ENCODE data around the gene SRBD1. TPM values are rescaled to one million over a fixed set of nuclear protein-coding genes. Genes with fewer than 3 reads are reported as not detected.

SRBD1 gene
- total and polyA plus RNA-seq, 2 donors = 7.2 to 48.3 TPM

DNA sequence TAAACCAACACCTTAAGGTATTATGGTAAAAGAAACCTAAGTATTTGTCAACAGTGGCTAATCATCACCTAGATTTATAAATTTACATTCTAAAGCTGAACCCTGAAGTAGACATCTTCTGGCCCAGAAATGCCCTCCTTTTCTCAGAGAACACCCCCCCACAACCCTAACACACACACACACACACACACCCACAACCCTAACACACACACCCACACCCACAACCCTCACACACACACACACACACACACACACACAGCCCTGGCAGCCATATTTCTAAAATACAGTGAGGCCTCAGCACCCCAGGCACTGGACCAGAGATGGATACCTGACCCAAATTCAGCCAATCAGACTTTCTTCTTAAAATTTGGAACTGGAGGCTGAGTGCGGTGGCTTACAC, 14.3 kb downstream of the SRBD1 start:
- whole genome bisulfite sequencing = 96% methylated on average over 1 of the region's 1 CpG
- Histone ChIP-seq H3K36me3 (ENCODE audit: insufficient read depth) (peaks cover 11% of the 10 kb centered on the region), H3K4me3 (ENCODE audit: low read depth, low read length) (no peak overlapping the region)

GRCh38 chr2:45595721-45596435, 15.2 kb downstream of the SRBD1 start:
- 81% methylated on average over 4 of the region's 4 CpGs for WGBS
- no peaks in the 10 kb centered on the region for H3K4me1 ChIP-seq (ENCODE audit: insufficient read depth)
- no peak for DNase-seq (ENCODE audit: extremely low spot score)
- no peak overlapping the region for H3K4me3 ChIP-seq (ENCODE audit: low read depth, low read length)
- H3K27ac ChIP-seq (ENCODE audit: low read depth) = no peak overlapping the region
- peaks cover 11% of the 10 kb centered on the region for H3K36me3 ChIP-seq (ENCODE audit: insufficient read depth)

More for the DNA sequence above, 14.3 kb downstream of the SRBD1 start:
- DNase-seq (ENCODE audit: extremely low spot score) = no peak
- Histone ChIP-seq H3K27ac (ENCODE audit: low read depth) (no peak overlapping the region), H3K4me1 (ENCODE audit: insufficient read depth) (no peaks in the 10 kb centered on the region)

GRCh38 chr2:45591073-45591472, 20.0 kb downstream of the SRBD1 start:
- 88% methylated on average over 1 of the region's 1 CpG for WGBS
- H3K4me3 ChIP-seq (ENCODE audit: low read depth, low read length) = no peak overlapping the region
- no peaks in the 10 kb centered on the region for H3K4me1 ChIP-seq (ENCODE audit: insufficient read depth)

DNA sequence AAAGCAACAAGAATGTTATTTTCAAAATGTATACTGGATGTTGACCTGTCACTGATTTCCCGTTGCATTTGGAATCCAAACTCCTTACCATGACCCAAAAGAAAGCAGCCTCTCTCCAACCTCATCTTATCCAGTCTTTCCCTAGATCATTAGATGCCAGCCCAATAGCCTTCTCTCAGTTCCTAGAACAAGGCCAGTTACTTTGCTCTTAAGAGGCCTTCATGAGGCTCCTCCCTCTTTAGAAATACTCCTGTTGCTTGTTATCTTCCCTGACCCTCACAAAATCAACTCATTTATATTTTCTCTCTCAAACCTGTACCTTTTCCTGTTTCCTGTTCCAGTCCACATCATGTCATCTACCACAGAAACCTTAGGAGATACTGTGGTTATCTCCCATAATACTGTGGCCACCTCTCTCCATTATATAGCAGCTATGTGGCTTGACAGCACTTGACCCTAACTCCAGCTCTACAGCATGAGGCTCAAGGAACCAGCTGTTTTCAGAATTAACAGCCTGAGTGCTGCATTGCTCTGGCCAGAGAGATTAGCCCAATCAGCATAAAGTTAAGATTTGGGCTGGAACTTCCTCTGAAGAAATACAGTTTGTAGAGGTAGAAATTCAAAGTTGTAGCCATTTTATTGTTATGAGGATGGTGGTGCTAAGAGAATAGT, 22.8 kb downstream of the SRBD1 start:
- H3K27ac ChIP-seq (ENCODE audit: low read depth) = no peak overlapping the region
- no peak overlapping the region for H3K4me3 ChIP-seq (ENCODE audit: low read depth, low read length)
- no peak for DNase-seq (ENCODE audit: extremely low spot score)
- WGBS = 92% methylated on average over 1 of the region's 1 CpG
- no peaks in the 10 kb centered on the region for H3K4me1 ChIP-seq (ENCODE audit: insufficient read depth)
- peaks cover 2% of the 10 kb centered on the region for H3K36me3 ChIP-seq (ENCODE audit: insufficient read depth)

More at GRCh38 chr2:45591073-45591472, 20.0 kb downstream of the SRBD1 start:
- Histone ChIP-seq H3K27ac (ENCODE audit: low read depth) (no peak overlapping the region), H3K36me3 (ENCODE audit: insufficient read depth) (no peaks in the 10 kb centered on the region)
- DNase-seq (ENCODE audit: extremely low spot score) = no peak

- no peak overlapping the region for H3K4me3 ChIP-seq (ENCODE audit: low read depth, low read length)
- over 99% methylated on average over 5 of the region's 5 CpGs for WGBS
- H3K36me3 ChIP-seq (ENCODE audit: insufficient read depth) = peaks cover 2% of the 10 kb centered on the region
- H3K27ac ChIP-seq (ENCODE audit: low read depth) = no peak overlapping the region
- DNase-seq (ENCODE audit: extremely low spot score) = no peak
- no peaks in the 10 kb centered on the region for H3K4me1 ChIP-seq (ENCODE audit: insufficient read depth)
Measured at GRCh38 chr2:45586600-45586999, 24.5 kb downstream of the SRBD1 start.

GRCh38 chr2:45585267-45585861, 25.7 kb downstream of the SRBD1 start:
- DNase-seq (ENCODE audit: extremely low spot score) = no peak
- 46% methylated on average over 5 of the region's 5 CpGs for WGBS
- H3K4me3 ChIP-seq (ENCODE audit: low read depth, low read length) = no peak overlapping the region
- no peaks in the 10 kb centered on the region for H3K4me1 ChIP-seq (ENCODE audit: insufficient read depth)
- no peak overlapping the region for H3K27ac ChIP-seq (ENCODE audit: low read depth)
- peaks cover 2% of the 10 kb centered on the region for H3K36me3 ChIP-seq (ENCODE audit: insufficient read depth)

DNA sequence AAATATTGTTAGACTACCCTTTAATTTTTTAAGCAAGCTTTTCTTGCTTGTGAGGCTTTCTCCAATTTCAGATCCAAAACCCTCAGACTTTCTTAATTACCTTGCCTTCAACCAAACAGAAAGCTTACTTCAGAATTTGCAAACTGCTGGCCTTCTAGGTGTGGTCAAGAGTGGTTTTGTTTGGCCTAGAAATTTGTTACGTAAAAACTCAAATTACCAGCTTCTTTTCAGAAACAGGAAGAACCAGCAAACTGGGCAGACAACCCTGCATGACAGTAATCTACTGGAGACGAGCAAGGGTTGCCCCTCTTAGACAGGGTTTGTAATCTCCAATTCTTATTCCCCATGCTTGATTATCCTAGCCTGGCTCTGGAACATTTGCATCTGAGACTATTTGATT, 27.1 kb downstream of the SRBD1 start:
- Histone ChIP-seq H3K36me3 (ENCODE audit: insufficient read depth) (peaks cover 2% of the 10 kb centered on the region), H3K27ac (ENCODE audit: low read depth) (no peak overlapping the region), H3K4me1 (ENCODE audit: insufficient read depth) (no peaks in the 10 kb centered on the region), H3K4me3 (ENCODE audit: low read depth, low read length) (no peak overlapping the region)
- 94% methylated on average over 2 of the region's 2 CpGs for WGBS
- no peak for DNase-seq (ENCODE audit: extremely low spot score)

GRCh38 chr2:45582522-45582921, 28.5 kb downstream of the SRBD1 start:
- Histone ChIP-seq H3K36me3 (ENCODE audit: insufficient read depth) (peaks cover 2% of the 10 kb centered on the region), H3K4me1 (ENCODE audit: insufficient read depth) (no peaks in the 10 kb centered on the region), H3K4me3 (ENCODE audit: low read depth, low read length) (no peak overlapping the region), H3K27ac (ENCODE audit: low read depth) (no peak overlapping the region)
- 93% methylated on average over 1 of the region's 1 CpG for WGBS
- no peak for DNase-seq (ENCODE audit: extremely low spot score)

DNA sequence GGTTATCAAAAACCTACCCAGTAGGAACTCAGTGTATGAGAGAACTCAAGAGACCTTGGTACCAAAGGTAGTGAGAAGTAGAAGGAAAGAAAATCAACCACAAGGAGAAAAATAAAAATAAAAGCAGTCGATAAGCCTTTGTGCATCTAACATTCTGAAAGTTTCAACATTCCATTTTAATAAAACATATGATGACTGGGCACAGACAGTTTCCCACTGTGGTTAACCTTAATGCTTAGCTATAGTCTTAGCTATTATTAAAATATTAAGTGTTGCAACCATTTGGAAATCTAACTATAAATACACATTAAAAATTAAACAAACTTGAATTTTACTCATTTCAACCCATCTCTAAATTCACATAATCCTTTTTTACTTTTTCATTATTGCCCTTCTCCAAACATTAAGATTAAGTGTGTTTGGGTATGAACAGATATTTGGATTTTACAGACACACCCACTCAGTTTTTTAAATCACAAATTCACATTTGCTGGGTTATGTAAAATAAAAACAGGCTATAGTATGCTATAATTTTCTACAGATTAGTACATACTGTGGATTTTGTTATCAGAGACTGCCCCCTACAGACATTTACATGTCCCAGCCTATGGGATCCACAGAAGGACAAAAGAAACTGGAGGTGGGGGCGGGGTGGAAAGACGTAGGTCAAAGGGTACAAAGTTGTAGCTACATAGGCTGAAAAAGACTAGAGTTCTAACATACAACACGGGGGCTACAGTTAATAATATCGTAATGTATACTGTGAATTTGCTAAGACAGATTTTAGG, 32.8 kb downstream of the SRBD1 start:
- Histone ChIP-seq H3K36me3 (ENCODE audit: insufficient read depth) (no peaks in the 10 kb centered on the region), H3K4me1 (ENCODE audit: insufficient read depth) (no peaks in the 10 kb centered on the region), H3K4me3 (ENCODE audit: low read depth, low read length) (no peak overlapping the region), H3K27ac (ENCODE audit: low read depth) (no peak overlapping the region)
- WGBS = 72% methylated on average over 5 of the region's 5 CpGs
- no peak for DNase-seq (ENCODE audit: extremely low spot score)

DNA sequence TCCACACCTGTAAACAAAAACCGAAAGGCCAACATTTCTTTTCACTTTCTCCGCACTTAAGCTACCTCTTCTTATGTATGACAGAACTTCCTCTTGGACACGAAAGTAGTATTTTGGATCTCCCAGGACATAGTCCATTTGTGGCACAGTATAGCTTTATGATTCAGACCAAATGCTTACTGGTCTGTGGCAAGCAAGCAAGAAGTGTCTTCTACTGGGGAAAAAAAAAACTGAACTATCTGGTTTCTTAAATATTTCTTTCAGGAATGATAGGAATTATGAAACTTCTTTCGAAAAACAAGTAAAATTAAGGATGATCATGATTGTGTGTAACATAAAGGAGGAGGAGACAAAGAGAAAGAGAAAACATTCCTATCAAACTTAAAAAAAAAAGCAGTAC, 33.6 kb downstream of the SRBD1 start:
- WGBS = 83% methylated on average over 4 of the region's 4 CpGs
- H3K4me3 ChIP-seq (ENCODE audit: low read depth, low read length) = no peak overlapping the region
- no peaks in the 10 kb centered on the region for H3K36me3 ChIP-seq (ENCODE audit: insufficient read depth)
- no peak for DNase-seq (ENCODE audit: extremely low spot score)
- H3K27ac ChIP-seq (ENCODE audit: low read depth) = no peak overlapping the region
- no peaks in the 10 kb centered on the region for H3K4me1 ChIP-seq (ENCODE audit: insufficient read depth)

DNA sequence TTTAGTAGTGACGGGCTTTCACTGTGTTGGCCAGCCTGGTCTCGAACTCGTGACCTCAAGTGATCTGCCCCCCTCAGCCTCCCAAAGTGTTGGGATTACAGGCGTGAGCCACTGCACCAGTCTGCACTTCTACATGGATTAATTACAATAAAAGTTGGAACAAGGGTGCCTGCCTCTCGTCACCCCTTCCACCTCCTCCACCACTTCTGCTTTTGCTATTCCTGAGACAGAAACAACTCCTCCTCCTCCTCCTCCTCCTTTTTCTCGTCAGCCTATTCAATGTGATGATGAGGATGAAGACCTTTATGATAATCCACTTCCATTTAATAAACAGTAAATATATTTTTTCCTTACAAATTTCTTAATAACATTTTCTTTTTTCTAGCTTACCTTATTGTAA, 35.2 kb downstream of the SRBD1 start:
- Histone ChIP-seq H3K36me3 (ENCODE audit: insufficient read depth) (no peaks in the 10 kb centered on the region), H3K4me1 (ENCODE audit: insufficient read depth) (no peaks in the 10 kb centered on the region), H3K4me3 (ENCODE audit: low read depth, low read length) (no peak overlapping the region), H3K27ac (ENCODE audit: low read depth) (no peak overlapping the region)
- 95% methylated on average over 6 of the region's 6 CpGs for WGBS
- no peak for DNase-seq (ENCODE audit: extremely low spot score)

GRCh38 chr2:45572979-45573378, 38.1 kb downstream of the SRBD1 start:
- no peak overlapping the region for H3K4me3 ChIP-seq (ENCODE audit: low read depth, low read length)
- DNase-seq (ENCODE audit: extremely low spot score) = no peak
- no peaks in the 10 kb centered on the region for H3K36me3 ChIP-seq (ENCODE audit: insufficient read depth)
- peaks cover 2% of the 10 kb centered on the region for H3K4me1 ChIP-seq (ENCODE audit: insufficient read depth)
- H3K27ac ChIP-seq (ENCODE audit: low read depth) = no peak overlapping the region
- 98% methylated on average over 3 of the region's 3 CpGs for WGBS

GRCh38 chr2:45571940-45572339, 39.1 kb downstream of the SRBD1 start:
- H3K27ac ChIP-seq (ENCODE audit: low read depth) = no peak overlapping the region
- no peak for DNase-seq (ENCODE audit: extremely low spot score)
- WGBS = 97% methylated on average over 3 of the region's 3 CpGs
- peaks cover 3% of the 10 kb centered on the region for H3K4me1 ChIP-seq (ENCODE audit: insufficient read depth)
- no peak overlapping the region for H3K4me3 ChIP-seq (ENCODE audit: low read depth, low read length)
- H3K36me3 ChIP-seq (ENCODE audit: insufficient read depth) = peaks cover 2% of the 10 kb centered on the region
